GM21447 (cell line): Measurements from ENCODE around the gene GCLM.
"Not testable (repeated sequence)": the region's sequence is repeated elsewhere in the genome, so short reads cannot be mapped to it uniquely, and the experiment has no call there.

ENCODE experiments used
- ATAC-seq: cut with Tn5 transposase; IDR thresholded peaks from one replicate; pipeline ENCODE4 v1.9.1; 2021; ENCODE audit not compliant: unreplicated experiment

Gene GCLM

GRCh38 chr1:93899543-93900207 is 9.6 kb downstream of the GCLM start:
- ATAC-seq: no peak

- no peak for ATAC-seq
Observed at GRCh38 chr1:93888900-93889299, 20.3 kb downstream of the GCLM start.

- ATAC-seq: no peak
Observed at GRCh38 chr1:93882269-93882668, 27.0 kb downstream of the GCLM start.

GRCh38 chr1:93880731-93881130 is 28.5 kb downstream of the GCLM start:
- no peak for ATAC-seq

- ATAC-seq: peak; percentile 97
Observed at GRCh38 chr1:93878889-93879586, 30.2 kb downstream of the GCLM start, which contains the start of gene DNTTIP2. Gene DNTTIP2, minus strand, starts transcription at chr1:93879206. Its CDS starts 58 bp downstream, at chr1:93879148.

- peak; percentile 59 for ATAC-seq
Observed at GRCh38 chr1:93878501-93878888, 30.7 kb downstream of the GCLM start.

- no peak for ATAC-seq
Observed at GRCh38 chr1:93877529-93877928, 31.7 kb downstream of the GCLM start.

GRCh38 chr1:93876244-93876643 is 33.0 kb downstream of the GCLM start:
- no peak for ATAC-seq

GRCh38 chr1:93874025-93874651 is 35.1 kb downstream of the GCLM start:
- no peak for ATAC-seq

GRCh38 chr1:93871366-93871765 is 37.9 kb downstream of the GCLM start:
- ATAC-seq: no peak

GRCh38 chr1:93869653-93870052 is 39.6 kb downstream of the GCLM start:
- no peak for ATAC-seq

GRCh38 chr1:93868492-93868891 is 40.7 kb downstream of the GCLM start:
- ATAC-seq: not testable (repeated sequence)

GRCh38 chr1:93865253-93865652 is 44.0 kb downstream of the GCLM start:
- ATAC-seq: no peak

GRCh38 chr1:93864175-93864574 is 45.1 kb downstream of the GCLM start:
- no peak for ATAC-seq

GRCh38 chr1:93857653-93858052 is 51.6 kb downstream of the GCLM start:
- not testable (repeated sequence) for ATAC-seq

GRCh38 chr1:93855983-93856382 is 53.2 kb downstream of the GCLM start:
- not testable (repeated sequence) for ATAC-seq

GRCh38 chr1:93853940-93854339 is 55.3 kb downstream of the GCLM start:
- no peak for ATAC-seq

- no peak for ATAC-seq
Observed at GRCh38 chr1:93851878-93852277, 57.4 kb downstream of the GCLM start.

GRCh38 chr1:93851327-93851712 is 57.9 kb downstream of the GCLM start:
- ATAC-seq: no peak

GRCh38 chr1:93850687-93851326 is 58.4 kb downstream of the GCLM start:
- not testable (repeated sequence) for ATAC-seq

GRCh38 chr1:93848350-93848883 is 60.8 kb downstream of the GCLM start:
- ATAC-seq: no peak
